Embryonic facial prominence (tissue), 1 donor: ENCODE results near the gene ADCY3.

Experiments
- DNase-seq: peaks from one replicate; pipeline ENCODE4 v3.0.0-alpha.2; 2016; ENCODE audit errors: extremely low spot score

Gene ADCY3

DNA sequence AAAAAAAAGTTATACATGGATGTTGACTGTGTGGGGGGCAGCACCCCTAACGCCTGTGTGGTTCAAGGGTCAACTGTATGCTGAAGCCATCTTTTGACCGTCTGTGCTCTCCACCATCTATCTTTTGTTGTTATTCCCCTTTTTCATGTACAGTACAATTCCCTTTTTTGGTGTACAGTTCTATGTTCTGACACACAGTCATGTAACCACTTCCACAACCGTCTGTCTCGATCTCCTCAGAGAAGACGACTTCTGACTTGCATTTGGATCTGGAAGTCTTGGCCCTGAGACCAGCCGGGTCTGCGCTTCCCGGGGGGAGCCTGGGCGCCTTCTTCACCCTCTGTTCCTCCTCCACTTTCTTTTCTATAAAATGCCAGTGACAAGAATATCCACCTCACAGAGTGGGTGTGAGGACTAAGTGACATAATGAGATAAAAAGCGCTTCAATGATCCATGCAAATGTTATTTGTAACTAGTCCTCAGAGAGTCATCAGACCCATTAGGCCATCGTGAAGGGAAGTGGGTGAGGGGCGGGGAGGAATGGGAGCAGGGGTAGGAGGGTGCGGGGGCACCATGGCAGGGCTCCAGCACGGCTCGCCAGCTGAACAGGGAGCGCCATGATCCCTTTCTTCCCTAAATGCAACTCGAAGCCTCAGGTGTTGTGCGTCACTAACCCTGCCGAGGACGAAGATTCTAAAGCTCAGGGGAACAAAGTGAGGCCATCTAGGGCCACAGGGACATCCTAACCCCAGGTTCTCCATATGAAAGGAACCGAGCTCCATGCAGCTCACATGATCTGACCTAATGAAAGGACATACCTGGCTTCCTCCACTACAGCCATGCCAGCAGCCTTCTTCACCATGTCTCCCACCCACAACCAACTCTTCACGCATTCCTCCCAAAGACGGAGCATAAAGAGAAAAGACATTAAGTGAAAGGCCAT lies 16.6 kb downstream of the ADCY3 start:
- no peak for DNase-seq

DNA sequence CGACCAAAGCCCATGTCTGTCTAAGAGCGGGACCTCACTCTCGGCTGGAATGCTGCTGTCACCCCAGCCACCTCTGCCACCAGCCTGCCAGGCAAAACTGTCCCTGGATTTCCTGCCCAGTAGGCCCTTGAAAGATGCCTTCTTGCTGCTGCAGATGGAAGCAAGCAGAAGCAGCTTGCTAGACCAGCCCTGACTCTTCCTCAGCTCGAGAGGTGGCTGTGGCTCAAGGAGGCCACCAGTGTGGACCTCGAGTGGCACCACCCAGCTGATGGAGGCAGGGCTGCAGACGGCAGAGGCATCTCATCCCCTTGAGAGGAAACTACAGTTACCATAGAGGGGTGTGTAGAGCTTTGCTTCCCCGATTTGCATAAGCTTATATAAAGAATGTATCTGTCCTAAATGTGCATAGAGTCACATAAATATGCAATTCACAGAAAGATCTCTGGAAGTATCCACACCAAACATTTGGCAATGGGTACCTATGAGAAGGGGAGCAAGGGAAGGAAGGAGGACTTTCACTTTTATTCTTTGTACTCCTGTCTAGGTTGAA lies 20.6 kb downstream of the ADCY3 start:
- no peak for DNase-seq

DNA sequence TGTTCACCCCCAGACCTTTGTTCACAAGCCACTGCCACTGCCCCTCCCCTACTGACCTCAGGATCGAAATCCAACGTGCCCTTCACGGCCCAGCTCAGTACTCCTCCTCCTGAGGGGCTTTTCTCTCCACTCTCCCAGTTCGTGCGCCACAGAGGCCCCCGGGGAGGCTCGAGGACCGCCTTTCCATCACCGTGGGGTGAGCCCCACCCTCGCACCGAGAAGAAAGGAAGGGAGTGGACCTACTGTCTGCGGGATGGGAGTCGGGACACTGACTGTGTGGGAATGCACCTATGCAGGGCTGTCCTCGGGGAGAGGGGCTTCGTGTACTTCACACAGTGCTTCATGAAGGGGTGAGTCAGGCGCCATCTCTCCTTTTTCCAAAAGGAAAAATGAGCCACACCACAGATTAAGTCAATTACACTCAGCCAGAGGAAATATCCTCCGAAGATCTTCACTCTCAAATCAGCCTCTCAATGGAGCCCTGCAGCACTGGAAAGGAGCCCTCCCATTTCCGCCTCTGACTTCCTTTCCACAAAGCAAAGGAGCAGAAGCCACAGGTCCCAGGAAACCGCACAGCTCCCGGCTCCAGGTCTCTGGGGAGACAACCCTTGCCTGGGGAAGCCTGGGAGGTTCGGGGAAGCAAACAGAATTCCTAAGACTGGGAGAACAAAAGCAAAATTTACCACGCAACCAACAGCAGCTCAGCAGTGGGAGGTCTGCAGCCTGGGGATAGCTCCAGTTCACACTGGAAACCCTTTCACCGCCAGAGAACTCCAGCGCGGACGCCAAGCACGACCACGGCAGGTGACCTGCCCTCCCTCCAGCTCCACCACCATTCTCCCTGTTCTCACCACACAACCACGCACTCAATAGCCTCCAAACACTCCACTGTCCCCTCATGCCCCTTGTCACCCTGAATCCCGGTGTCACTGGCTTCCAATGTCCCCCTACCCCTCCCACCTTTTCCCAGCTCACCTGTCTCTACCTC lies 21.6 kb downstream of the ADCY3 start:
- DNase-seq: no peak

DNA sequence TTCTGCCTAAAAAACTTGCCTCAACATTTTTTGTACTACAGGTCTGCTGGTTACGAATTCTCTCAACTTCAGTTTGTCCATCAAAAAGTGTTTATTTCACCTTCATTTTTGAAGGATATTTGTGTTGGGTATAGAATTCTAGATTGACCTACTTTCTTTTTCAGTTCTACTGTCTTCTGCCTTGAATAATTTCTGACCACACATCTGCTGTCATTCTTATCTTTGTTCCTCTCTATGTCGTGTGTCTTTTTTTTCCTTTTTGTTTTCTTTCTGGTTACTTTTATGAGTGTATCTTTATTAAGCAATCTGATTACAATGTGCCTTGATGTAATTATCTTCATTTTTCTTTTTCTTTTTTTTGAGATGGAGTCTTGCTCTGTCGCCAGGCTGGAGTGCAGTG lies 25.3 kb downstream of the ADCY3 start:
- no peak for DNase-seq

DNA sequence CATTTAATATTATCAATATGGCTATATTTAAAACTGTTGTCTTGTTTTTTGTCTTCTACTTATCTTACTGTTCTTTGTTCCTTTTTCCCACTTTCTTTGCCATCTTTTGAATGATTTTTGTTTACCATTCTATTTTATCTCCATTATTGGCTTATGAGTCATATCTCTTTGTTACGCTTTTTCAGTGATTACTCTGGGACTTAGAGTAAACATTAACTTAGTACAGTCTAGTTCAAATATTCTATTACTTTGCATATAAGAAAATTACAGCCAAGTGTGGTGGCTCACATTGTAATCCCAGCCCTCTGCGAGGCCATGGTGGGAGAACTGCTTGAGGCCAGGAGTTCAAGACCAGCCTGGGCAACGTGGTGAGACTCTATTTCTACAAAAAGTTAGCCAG lies 26.1 kb downstream of the ADCY3 start:
- DNase-seq: no peak

DNA sequence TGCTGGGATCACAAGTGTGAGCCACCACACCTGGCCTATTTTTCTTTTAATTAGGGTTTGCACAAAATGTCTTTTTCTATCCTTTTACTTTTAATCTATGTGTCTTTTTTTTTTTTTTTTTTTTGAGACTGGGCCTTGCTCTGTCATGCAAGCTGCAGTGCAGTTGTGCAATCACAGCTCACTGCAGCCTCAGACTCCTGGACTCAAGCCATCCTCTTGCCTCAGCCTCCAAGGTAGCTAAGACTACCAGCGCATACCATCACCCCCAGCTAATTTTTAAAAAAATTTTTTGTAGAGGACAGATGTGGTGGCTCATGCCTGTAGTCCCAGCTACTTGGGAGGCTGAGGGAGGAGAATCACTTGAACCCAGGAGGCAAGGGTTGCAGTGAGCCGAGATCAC lies 27.1 kb downstream of the ADCY3 start:
- no peak for DNase-seq

DNA sequence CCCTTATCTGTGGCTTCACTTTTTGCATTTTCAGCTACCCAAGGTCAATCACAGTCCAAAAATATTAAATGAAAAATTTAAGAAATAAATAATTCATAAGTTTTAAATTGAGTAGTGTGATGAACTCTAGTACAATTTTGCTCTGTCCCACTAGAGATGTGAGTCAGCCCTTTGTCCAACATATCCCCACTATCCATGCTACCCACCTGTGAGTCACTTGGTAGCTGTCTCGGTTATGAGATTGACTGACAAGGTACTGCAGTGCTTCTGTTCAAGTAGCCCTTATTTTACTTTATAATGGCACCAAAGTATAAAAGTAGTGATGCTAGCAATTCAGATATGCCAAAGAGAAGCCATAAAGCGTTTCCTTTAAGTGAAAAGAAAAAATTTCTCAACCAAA lies 28.8 kb downstream of the ADCY3 start:
- DNase-seq: no peak

DNA sequence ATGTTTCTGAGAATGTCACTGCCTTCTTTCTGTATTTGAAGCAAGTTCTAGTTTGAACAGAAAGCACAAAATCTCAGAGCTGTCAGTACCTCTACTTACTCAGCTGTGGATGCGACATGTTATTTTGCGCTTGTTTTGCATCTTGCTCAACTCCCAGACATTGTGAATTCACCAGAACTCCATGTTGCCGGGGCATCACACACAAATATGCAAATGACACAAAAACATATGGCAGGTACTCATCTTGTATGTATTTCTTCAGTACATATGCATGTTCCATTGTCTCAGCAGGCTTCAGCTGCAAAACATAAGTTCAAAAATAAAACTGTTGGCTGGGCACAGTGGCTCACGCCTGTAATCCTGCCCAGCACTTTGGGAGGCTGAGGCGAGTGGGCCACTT lies 30.8 kb downstream of the ADCY3 start:
- no peak for DNase-seq

DNA sequence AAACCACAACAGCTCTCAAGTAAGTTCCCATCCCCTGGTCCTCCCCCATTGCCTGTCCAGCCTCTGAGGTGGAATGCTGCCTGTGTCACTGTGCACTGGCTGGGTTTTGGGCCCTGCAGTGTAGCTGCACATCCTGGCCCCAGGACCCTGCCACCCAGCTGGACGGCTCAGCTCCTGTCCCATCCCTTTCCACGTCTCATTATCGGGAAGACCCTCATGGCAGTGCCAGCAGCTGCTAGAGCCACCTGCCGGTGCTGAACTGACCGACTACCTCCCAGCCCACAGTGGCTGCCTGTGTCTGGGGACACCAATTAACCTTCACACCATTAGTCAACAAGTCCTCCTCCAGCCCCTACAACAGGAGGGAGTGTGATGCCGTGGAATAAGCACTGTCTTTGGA lies 31.9 kb downstream of the ADCY3 start:
- DNase-seq: no peak

DNA sequence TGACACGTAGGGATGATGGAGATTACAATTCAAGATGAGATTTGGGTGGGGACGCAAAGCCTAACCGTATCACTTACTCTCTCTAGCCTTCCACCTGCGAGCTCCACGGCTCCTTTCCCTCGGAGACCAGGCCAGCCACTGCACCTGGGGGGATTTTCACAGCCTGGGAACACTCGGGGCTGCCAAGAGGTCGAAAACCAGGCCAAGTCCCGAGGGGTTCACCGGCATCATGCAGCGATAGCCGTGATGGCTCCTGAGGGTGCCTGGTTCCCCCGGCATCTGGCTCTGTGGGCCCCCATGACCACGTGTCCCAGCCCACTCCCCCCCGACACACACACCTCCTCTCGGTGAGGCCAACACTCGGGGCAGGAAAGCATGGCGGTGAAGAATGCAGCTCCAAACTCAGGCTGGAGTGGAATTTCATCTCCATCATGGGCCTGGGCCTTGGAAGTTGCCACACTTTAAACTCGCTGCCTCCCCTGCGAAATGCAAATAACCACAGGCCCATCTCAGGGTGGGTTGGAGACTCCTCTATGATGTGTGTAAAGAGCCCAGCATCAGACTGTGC lies 32.6 kb downstream of the ADCY3 start:
- no peak for DNase-seq

DNA sequence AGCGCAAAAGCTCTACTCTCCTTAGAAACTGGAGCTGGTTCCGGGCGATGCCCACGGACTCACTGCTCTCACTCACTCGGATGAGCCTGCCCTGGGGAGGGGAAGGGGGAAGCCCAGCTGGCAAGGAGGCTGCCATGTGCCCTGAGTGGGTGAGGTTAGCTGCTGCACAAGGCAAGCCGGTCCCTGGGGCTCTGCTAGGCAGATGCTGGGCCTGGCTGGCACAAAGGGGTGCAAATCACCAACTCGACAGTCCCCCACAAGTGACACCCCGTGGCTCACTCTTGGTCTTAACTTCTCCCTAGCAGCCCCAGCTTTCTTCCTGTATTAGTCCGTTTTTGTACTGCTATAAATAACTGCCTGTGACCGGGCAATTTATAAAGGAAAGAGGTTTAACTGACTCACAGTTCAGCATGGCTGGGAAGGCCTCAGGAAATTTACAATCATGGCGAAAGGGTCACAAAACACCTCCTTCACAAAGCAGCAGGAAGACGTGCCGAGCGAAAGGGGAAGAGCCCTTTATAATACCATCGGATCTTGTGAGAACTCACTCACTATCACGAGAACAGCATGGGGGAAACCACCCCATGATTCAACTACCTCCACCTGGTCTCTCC lies 33.2 kb downstream of the ADCY3 start:
- DNase-seq: no peak

DNA sequence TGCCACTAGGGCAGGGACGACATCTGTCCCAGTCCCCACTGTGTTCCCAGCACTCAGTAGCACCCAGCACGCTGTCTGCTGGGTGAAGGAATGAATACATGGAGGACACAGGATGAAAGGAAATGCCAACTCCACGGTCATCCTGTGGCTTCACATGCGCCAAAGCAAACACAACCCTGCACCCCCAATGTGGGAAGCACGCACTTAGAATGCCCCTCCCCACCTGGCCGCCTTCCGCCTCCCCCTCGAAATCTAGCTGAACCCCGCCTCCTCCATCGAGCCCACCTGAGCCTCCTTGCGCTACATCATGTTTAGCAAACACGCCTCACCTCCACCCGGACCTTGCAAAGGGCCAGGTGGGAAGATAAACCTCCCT lies 33.9 kb downstream of the ADCY3 start:
- no peak for DNase-seq

DNA sequence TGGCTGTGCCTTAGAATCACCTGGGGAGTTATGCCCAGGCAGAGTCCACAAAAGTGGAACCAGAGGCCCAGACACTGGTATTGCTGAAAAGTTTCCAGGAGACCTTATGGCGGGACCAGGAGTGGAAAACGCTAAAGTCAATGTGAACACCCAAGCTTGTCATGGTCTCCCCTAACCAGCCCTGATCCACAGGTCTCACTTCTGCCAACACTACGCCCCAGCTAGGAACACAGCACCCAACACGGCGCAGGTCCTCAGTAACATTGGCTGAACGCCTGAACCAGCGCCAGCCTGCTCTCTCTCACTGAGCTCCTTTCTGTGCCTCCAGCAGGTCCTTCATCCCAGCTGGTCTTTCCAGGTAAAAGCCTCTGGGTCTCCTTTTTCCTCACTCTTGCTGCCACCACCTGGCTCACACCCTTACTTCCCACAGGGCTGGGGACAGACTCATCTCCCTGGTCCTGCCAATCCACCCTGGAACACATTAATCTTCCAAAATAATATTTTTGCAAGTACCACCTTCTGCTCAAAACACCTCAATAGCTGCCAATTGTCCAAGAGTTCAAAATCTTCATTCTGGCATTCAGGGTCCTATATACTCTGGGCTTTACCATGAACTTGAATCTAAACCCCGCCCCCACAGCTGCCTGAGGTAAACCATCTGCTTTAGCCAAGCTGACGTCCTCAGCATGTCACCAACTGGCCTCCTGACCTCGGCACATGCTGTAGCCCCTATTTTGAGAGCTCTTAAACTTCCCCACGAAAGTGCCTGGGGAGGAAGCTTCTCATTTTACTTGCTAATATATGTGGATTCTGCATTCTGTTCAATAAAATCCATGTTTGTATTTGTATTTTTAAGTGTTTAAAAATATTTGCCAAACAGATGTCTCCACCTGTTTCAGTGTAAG lies 34.6 kb downstream of the ADCY3 start:
- no peak for DNase-seq

DNA sequence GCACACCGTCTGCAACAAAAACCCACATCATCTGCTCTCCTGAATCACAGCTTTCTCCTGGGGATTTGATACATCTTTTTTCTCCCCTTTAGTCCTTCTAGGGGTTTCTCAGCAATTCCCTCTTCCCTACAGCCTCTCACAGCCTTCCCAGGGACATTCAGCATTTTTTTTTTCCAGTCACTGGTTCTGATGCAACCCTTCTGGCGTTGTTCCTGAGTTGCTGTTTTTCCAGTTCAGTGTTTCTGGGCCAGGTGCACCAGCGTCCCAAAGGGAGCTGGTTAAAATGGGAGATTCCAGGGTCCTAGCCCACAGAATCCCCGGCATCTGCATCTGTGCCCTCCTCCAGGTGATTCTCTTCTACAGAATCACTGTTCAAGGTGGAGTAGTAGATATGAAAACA lies 36.1 kb downstream of the ADCY3 start:
- DNase-seq: no peak

DNA sequence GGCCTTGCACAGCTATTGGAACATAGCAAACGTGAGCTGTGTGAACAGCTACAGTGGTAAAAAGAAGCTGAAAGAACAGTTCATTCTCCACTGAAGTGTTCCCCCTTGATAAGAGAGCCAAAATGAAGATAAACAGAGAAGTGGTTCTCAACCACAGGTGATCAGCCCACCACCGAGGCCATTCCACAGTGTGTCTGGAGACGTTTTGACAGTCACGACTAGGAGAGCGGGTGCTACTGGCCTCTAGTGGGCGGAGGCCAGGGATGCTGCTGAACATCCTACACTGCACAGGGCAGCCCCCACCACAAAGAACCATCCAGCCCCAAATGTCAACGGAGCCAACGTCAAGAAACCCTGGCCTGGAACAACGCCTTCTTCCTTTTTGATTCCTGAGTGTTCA lies 38.4 kb downstream of the ADCY3 start:
- DNase-seq: no peak

DNA sequence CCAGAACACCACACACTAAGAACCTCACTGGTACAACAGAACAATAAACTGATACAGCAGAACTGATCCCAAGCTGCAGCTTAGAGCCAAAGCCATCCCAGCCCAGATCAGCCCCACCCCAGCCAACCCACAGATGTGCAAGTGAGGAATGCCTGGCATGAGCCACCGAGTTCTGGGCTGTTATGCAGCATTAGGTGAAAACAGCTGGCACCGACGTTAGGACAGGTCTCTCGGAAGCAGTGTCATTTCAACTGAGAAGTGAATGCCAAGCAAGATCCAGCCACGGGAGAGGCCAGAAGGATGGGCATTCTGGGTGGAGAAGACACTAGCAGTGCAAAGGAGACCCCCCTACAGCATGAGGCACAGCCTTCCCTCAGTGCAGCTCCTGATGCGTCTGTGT lies 38.9 kb downstream of the ADCY3 start:
- DNase-seq: no peak

DNA sequence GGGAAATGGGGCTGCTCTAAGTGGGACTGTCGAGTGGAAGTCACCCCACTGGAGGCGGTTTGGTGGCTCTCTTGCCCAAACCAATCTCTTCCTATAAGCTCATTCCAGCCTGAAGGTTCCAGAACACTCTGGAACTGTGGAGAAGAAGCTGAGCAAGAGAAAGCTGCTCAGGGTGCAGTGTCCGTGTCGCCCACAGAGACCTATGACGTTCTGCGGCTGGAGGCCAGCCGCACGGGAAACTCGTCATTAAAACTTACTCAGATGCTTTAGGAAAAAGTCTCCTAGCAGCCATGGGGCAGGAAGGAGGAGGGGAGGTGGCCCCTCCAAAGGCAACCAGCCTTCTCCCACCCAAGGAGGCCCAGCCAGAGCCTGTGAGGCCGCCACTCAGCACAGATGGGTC lies 41.7 kb downstream of the ADCY3 start:
- DNase-seq: no peak

DNA sequence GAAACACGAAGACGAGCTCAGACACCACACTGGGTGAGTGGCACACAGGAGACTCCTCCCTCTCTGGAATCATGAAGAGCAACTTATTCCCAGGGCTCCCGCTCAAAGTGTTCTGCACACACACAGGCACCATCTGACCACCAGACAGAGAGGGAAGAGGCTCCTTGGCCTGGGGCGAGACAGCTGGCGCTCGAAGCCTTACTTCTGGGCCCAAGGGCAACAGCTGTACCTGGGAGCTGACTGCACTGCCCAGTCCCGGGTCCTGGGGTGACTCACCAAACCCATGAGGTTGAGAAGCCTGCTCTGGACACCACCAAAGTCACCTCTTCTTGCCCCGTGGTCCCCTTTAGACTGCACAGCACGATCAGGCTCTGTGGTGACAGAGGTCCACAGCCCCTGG lies 42.4 kb downstream of the ADCY3 start:
- no peak for DNase-seq

DNA sequence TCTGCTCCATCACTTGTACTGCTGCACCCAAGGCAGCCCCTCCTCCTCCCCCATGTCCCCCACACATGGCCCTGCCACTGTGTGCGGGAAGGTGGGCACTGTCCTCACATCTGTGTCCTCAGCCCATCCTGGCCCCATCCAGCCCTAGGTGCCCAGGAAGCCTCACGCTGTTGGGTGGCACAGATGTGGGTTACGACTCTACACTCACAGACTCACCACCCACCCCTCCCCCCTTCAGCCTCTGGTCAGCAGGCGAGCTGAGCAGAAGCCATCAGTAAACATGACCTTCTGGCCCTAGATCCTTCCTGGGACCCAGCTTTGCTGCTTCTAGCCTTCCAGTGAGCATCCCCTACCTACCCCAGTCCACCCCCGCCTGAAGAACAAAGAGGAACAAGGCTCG lies 43.0 kb downstream of the ADCY3 start:
- no peak for DNase-seq

DNA sequence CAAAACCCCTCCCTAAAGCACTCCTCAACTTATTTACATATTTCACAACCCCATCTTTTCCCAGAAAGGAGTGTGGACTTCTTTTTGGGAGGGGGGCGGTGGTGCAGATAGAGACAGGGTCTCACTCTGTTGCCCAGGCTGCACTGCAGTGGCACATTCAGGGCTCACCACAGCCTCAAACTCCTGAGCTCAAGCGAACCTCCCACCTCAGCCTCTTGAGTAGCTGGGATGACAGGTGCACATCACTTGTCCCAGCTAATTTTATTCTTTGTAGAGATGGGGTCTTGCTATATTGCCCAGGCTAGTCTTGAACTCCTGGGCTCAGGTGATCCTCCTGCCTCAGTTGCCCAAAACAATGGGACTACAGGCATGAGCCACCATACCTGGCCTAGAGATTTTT lies 44.1 kb downstream of the ADCY3 start:
- DNase-seq: no peak

DNA sequence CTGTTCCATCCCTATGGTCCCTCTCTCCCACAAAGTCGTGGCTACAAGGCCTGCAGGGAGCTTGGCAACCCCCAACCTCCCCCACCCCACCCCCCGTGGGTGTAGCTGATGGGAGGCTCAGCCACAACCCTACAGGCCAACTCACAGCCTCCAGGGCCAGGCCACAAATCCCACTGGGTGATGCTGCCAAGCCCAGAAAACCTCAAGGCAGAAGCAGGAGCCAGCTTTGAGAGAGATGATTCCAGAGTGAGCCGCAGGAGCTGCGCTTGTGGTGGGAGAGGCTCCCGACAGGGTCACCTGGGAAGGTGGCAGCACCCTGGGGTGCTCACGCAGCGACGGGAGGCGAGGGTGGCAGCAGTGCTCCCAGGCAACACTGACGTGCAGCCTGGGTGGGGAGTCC lies 44.8 kb downstream of the ADCY3 start:
- no peak for DNase-seq
